HG03066 (cell line): ENCODE measurements around the gene FAT4.

Source experiments
- ATAC-seq: cut with Tn5 transposase; IDR thresholded peaks from one replicate; pipeline ENCODE4 v1.9.1; 2021; ENCODE audit warnings: low read depth; ENCODE audit not compliant: unreplicated experiment

Gene FAT4, protein sequence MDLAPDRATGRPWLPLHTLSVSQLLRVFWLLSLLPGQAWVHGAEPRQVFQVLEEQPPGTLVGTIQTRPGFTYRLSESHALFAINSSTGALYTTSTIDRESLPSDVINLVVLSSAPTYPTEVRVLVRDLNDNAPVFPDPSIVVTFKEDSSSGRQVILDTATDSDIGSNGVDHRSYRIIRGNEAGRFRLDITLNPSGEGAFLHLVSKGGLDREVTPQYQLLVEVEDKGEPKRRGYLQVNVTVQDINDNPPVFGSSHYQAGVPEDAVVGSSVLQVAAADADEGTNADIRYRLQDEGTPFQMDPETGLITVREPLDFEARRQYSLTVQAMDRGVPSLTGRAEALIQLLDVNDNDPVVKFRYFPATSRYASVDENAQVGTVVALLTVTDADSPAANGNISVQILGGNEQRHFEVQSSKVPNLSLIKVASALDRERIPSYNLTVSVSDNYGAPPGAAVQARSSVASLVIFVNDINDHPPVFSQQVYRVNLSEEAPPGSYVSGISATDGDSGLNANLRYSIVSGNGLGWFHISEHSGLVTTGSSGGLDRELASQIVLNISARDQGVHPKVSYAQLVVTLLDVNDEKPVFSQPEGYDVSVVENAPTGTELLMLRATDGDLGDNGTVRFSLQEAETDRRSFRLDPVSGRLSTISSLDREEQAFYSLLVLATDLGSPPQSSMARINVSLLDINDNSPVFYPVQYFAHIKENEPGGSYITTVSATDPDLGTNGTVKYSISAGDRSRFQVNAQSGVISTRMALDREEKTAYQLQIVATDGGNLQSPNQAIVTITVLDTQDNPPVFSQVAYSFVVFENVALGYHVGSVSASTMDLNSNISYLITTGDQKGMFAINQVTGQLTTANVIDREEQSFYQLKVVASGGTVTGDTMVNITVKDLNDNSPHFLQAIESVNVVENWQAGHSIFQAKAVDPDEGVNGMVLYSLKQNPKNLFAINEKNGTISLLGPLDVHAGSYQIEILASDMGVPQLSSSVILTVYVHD (N-terminal part only)

GRCh38 chr4:125314676-125315575 lies at the start of gene FAT4:
Gene FAT4, plus strand, starts transcription at chr4:125314955. Its CDS starts 1,457 bp downstream, at chr4:125316412.
- peak; percentile 75 for ATAC-seq

GRCh38 chr4:125265846-125266245 lies 48.9 kb upstream of the FAT4 start:
- no peak for ATAC-seq

DNA sequence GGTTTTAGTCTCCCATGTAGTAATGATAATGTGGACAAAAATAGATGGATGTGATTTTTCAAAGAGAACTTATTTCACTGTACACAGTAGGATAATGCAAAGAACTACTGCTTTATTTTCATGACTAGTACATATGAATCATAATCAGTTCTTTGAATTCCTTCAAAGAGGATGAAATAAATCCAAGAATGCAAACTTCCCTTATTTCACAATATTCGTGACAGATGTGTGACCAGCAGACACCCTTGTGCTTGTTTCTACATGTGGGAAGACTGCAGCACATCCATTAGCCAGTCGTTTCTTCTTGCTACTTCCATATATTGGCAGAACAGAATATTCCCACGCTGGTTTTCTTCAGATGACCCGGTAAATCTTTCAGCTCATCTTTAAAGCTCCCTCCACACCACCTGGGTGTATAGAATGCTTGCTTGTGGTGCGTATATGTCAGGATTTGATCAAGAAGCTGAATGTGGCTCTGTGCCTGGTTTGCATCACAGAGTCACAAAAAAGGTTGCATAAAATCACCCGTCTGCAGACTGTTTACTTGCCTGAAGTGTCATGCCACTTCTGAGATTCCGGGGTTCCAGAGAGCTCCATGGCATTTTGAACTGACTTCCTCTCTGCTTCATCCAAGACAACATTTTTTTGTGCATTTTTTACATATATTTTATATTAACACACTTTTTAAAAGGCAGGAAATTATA lies 47.7 kb upstream of the FAT4 start:
- ATAC-seq: no peak

GRCh38 chr4:125267630-125268029 lies 47.1 kb upstream of the FAT4 start:
- no peak for ATAC-seq

DNA sequence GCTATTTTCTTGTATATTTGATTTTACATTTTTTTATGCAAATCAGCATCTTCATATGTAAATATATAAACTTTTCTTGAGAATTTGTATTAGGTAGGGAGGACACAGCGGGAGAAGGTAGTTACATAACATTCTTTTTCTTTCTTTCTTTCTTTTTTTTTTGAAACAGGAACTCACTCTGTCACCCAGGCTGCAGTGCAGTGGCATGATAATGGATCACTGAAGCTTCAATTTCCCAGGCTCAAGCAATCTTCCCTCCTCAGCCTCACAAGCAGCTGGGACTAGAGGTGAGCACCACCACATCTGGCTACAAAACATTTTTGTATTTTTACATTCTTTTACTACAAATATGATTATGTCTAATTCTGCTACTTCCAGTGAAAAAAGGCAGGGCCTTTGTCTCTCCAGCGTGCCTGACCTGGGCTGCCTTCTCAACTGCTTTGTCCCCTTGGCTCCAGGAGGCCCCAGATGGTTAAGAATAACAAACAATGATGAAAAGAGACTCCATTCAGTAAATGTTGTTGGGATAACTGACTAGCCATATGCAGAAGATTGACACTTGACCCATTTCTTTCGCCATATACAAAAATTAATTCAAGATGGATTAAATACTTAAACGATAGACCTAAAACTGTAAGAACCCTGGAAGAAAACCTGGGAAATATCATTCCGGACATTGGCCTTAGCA lies 46.5 kb upstream of the FAT4 start:
- no peak for ATAC-seq

- ATAC-seq: no peak
These were observed 37.9 kb upstream of the FAT4 start for GRCh38 chr4:125276811-125277210.

DNA sequence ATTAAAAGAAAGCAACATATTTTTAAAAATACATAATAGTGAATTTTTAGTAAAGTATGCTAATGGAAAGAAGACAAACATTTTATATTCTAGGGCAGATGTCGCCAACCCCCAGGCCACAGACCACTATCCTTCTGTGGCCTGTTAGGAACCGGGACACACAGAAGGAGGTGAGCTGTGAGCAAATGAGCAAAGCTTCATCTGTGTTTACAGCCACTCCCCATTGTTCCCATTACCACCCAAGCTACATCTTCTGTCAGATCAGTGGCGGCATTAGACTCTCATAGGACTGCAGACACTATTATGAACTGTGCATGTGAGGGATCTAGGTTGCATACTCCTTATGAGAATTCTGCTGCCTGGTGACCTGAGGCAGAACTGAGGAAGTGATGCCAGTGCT lies 37.0 kb upstream of the FAT4 start:
- no peak for ATAC-seq

DNA sequence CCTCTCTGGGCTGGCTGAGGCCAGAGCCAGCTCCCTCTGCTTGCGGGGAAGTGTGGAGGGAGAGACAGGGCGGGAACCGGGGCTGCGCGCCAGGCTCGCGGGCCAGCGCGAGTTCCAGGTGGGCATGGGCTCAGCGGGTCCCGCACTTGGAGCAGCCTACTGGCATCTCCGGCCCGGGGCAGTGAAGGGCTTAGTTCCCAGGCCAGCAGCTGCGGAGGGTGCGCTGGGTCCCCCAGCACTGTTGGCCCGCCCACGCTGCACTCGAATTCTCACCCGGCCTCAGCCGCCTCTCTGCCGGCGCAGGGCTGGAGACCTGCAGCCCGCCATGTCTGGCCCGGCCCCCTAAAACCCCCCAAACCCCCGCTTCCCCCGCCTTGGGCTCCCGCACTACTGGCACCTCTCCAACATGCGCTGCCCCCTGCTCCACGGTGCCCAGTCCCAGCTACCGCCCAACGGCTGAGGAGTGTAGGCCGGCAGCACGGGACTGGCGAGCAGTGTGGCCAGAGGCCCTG lies 33.8 kb upstream of the FAT4 start:
- no peak for ATAC-seq

DNA sequence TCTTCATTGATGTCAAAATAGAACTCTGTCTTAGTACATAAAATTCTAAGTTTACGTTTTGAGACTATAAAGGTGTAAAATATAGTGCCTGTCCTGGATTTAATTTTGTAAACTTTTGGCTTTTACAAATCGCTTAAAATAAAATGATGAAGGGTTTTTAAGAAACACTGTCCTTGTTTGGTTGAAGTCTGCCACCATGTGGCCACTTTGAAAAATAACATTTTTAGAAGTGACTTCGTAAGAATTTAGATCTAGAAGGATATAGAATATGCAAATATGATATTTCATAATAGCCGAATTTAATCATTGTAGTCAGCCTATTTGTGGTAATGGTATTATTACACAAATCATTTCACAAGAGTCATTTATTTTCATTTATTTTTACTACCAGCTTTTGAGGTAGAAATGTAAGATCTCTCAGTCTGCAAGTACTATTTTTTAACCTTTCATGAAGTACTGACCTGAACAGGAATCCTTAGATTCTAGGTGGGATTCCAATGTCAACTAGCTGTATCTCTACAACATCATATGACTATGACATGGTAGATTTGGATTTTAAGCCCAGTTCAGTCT lies 31.0 kb upstream of the FAT4 start:
- ATAC-seq: peak; percentile 60

- ATAC-seq: no peak
These were observed 17.6 kb upstream of the FAT4 start for GRCh38 chr4:125297116-125297515.

DNA sequence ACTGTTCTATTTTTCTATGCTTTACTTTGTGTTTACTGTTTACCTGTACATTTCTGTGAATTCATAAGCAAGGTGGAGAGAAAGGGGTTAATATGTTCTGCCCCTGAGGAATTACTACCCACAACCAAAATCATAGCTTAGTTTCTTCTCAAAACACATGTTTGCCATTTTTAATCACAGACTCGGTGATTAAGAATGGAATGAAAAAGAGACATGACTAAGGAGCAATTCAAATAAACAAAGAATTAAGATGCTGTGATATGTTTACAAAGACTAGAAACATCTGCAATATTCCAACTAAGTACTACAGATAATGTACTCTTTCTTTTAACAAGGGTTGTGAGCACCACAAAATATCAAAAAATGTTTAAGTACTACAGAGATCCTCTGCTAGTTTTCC lies 11.7 kb upstream of the FAT4 start:
- no peak for ATAC-seq

GRCh38 chr4:125303821-125304220 lies 10.9 kb upstream of the FAT4 start:
- ATAC-seq: no peak

- no peak for ATAC-seq
These were observed 8.6 kb upstream of the FAT4 start for GRCh38 chr4:125306112-125306511.

- ATAC-seq: no peak
These were observed 8.2 kb upstream of the FAT4 start for GRCh38 chr4:125306533-125306932.

- no peak for ATAC-seq
These were observed 3.3 kb upstream of the FAT4 start for GRCh38 chr4:125311503-125311902.

DNA sequence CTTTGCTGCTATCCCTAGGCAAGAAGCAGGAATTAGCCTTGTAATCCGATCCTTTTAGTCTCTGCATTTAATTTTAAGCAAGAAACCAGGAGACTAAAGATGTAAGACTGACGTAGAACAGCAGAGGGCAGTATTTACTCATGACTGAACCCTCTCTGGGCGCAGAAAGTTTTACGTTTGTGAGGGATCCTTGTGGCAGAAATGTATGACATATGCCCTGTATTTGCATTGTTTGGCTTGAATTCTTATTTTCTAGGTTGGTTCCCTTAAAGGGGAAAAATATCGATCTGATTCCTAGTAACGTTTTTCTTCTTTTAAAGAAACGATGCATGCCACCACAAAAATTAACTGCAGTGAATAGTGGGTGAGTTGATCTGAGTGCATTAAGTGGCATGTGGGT lies 1.3 kb upstream of the FAT4 start:
- no peak for ATAC-seq

- no peak for ATAC-seq
These were observed 627 bp upstream of the FAT4 start for GRCh38 chr4:125313989-125314667.
